ENCODE data around the gene SLC6A1.
"Not testable (repeated sequence)": the region's sequence is repeated elsewhere in the genome, so short reads cannot be mapped to it uniquely, and the experiment has no call there.

The SLC6A1 gene

GRCh38 chr3:11062704-11063103, 70.2 kb downstream of the SLC6A1 start:
- Mint-ChIP-seq H3K9me3 (peaks cover 4% of the 10 kb centered on the region), H3K27ac (no peak overlapping the region), H3K4me3 (no peak overlapping the region), H3K27me3 (ENCODE audit: low read depth) (peaks cover 9% of the 10 kb centered on the region), H3K4me1 (ENCODE audit: low read depth) (no peaks in the 10 kb centered on the region), H3K36me3 (ENCODE audit: low read depth) (no peaks in the 10 kb centered on the region)

GRCh38 chr3:11071096-11071755, 78.7 kb downstream of the SLC6A1 start:
- Mint-ChIP-seq H3K36me3 (ENCODE audit: low read depth) (no peaks in the 10 kb centered on the region), H3K4me1 (ENCODE audit: low read depth) (no peaks in the 10 kb centered on the region), H3K27ac (no peak overlapping the region), H3K4me3 (no peak overlapping the region), H3K27me3 (ENCODE audit: low read depth) (peaks cover 22% of the 10 kb centered on the region), H3K9me3 (no peaks in the 10 kb centered on the region)

- peaks cover 16% of the 10 kb centered on the region for H3K27me3 Mint-ChIP-seq (ENCODE audit: low read depth)
- no peaks in the 10 kb centered on the region for H3K36me3 Mint-ChIP-seq (ENCODE audit: low read depth)
- H3K4me1 Mint-ChIP-seq (ENCODE audit: low read depth), result no peaks in the 10 kb centered on the region
- no peak overlapping the region for H3K27ac Mint-ChIP-seq
- no peak overlapping the region for H3K4me3 Mint-ChIP-seq
- H3K9me3 Mint-ChIP-seq, result no peaks in the 10 kb centered on the region
These were observed 80.1 kb downstream of the SLC6A1 start for GRCh38 chr3:11072631-11073030.

DNA sequence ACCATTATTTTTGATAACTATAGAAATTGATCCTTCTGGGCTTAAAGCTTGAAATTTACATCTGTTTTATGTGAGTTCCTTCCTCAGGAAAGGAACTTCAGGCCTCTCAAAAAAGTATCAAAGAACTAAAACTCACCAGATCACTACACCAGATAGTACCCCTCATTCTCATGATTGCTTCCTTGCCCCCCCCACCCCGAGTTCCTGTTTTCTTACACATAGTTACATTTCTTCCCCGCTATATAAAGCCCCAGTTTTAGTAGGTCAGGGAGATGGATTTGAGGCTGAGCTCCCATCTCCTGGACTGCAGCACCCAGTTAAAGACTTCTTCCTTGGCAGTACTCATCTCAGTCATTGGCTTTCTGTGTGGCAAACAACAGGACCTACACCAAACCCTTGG, 81.5 kb downstream of the SLC6A1 start:
- Mint-ChIP-seq H3K4me3 (no peak overlapping the region), H3K4me1 (ENCODE audit: low read depth) (no peaks in the 10 kb centered on the region), H3K27me3 (ENCODE audit: low read depth) (peaks cover 16% of the 10 kb centered on the region), H3K27ac (no peak overlapping the region), H3K36me3 (ENCODE audit: low read depth) (no peaks in the 10 kb centered on the region), H3K9me3 (no peaks in the 10 kb centered on the region)

GRCh38 chr3:11074451-11074850, 81.9 kb downstream of the SLC6A1 start:
- H3K27me3 Mint-ChIP-seq (ENCODE audit: low read depth), result peaks cover 16% of the 10 kb centered on the region
- H3K9me3 Mint-ChIP-seq, result no peaks in the 10 kb centered on the region
- H3K27ac Mint-ChIP-seq, result no peak overlapping the region
- H3K4me1 Mint-ChIP-seq (ENCODE audit: low read depth), result no peaks in the 10 kb centered on the region
- H3K4me3 Mint-ChIP-seq, result no peak overlapping the region
- H3K36me3 Mint-ChIP-seq (ENCODE audit: low read depth), result no peaks in the 10 kb centered on the region

GRCh38 chr3:11075122-11075521, 82.6 kb downstream of the SLC6A1 start:
- H3K4me1 Mint-ChIP-seq (ENCODE audit: low read depth); H3K9me3 Mint-ChIP-seq; H3K4me3 Mint-ChIP-seq; H3K36me3 Mint-ChIP-seq (ENCODE audit: low read depth); H3K27ac Mint-ChIP-seq: not testable (repeated sequence)
- H3K27me3 Mint-ChIP-seq (ENCODE audit: low read depth), result peaks cover 16% of the 10 kb centered on the region

GRCh38 chr3:11076711-11077110, 84.2 kb downstream of the SLC6A1 start:
- H3K4me3 Mint-ChIP-seq, result no peak overlapping the region
- H3K27ac Mint-ChIP-seq, result no peak overlapping the region
- H3K36me3 Mint-ChIP-seq (ENCODE audit: low read depth), result no peaks in the 10 kb centered on the region
- H3K9me3 Mint-ChIP-seq, result no peaks in the 10 kb centered on the region
- no peaks in the 10 kb centered on the region for H3K4me1 Mint-ChIP-seq (ENCODE audit: low read depth)
- peaks cover 16% of the 10 kb centered on the region for H3K27me3 Mint-ChIP-seq (ENCODE audit: low read depth)

GRCh38 chr3:11077466-11077865, 84.9 kb downstream of the SLC6A1 start:
- Mint-ChIP-seq H3K27me3 (ENCODE audit: low read depth) (peaks cover 16% of the 10 kb centered on the region), H3K4me3 (no peak overlapping the region), H3K9me3 (no peaks in the 10 kb centered on the region), H3K4me1 (ENCODE audit: low read depth) (no peaks in the 10 kb centered on the region), H3K36me3 (ENCODE audit: low read depth) (no peaks in the 10 kb centered on the region), H3K27ac (no peak overlapping the region)

GRCh38 chr3:11078826-11079515, 86.4 kb downstream of the SLC6A1 start:
- Mint-ChIP-seq H3K4me3 (no peak overlapping the region), H3K36me3 (ENCODE audit: low read depth) (no peaks in the 10 kb centered on the region), H3K27ac (no peak overlapping the region), H3K9me3 (no peaks in the 10 kb centered on the region), H3K27me3 (ENCODE audit: low read depth) (peaks cover 6% of the 10 kb centered on the region), H3K4me1 (ENCODE audit: low read depth) (no peaks in the 10 kb centered on the region)

GRCh38 chr3:11080492-11080891, 87.9 kb downstream of the SLC6A1 start:
- no peak overlapping the region for H3K4me3 Mint-ChIP-seq
- no peaks in the 10 kb centered on the region for H3K9me3 Mint-ChIP-seq
- no peaks in the 10 kb centered on the region for H3K36me3 Mint-ChIP-seq (ENCODE audit: low read depth)

GRCh38 chr3:11084098-11084497, 91.5 kb downstream of the SLC6A1 start:
- Mint-ChIP-seq H3K9me3 (no peaks in the 10 kb centered on the region), H3K36me3 (ENCODE audit: low read depth) (no peaks in the 10 kb centered on the region), H3K27me3 (ENCODE audit: low read depth) (no peaks in the 10 kb centered on the region), H3K4me3 (no peak overlapping the region), H3K4me1 (ENCODE audit: low read depth) (no peaks in the 10 kb centered on the region), H3K27ac (no peak overlapping the region)

More at GRCh38 chr3:11080492-11080891, 87.9 kb downstream of the SLC6A1 start:
- Mint-ChIP-seq H3K27me3 (ENCODE audit: low read depth) (no peaks in the 10 kb centered on the region), H3K4me1 (ENCODE audit: low read depth) (no peaks in the 10 kb centered on the region), H3K27ac (no peak overlapping the region)

GRCh38 chr3:11084677-11085076, 92.1 kb downstream of the SLC6A1 start:
- Mint-ChIP-seq H3K27ac (no peak overlapping the region), H3K4me3 (no peak overlapping the region), H3K9me3 (no peaks in the 10 kb centered on the region), H3K4me1 (ENCODE audit: low read depth) (no peaks in the 10 kb centered on the region), H3K36me3 (ENCODE audit: low read depth) (no peaks in the 10 kb centered on the region), H3K27me3 (ENCODE audit: low read depth) (no peaks in the 10 kb centered on the region)

DNA sequence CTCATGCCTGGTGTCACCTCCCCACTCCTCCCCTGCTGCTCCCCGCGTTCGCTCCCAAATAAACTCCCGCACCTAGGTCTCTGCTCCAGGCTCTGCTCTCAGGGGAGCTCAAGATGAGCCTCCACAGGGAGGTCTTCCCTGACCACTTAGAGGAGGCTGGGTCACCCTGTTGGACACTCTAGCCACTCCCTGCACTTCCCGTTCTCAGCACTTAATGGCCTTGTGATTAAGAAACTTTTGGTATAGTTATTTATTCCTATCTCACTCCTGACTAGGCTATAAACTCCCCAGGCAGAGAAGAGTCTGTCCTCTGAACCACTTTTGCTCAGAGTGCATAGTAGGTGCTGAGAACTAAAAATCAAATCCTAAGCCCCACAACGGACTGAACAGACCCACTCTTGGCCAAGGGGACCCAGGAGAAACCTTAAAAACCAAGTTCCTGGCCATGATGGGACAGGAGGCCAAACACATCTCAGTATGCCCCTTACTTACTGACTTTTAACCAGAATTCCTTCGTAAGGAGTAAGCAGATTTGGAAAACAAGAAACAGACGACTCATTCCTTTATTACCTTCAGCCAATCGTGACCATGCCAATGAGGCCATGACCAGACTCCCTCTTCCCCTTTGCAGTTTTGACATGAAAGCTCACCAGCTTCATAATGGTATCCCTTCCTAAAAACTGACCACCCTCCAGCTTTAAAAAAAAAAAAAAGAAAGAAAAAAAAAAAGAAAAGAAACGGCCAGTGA, 92.7 kb downstream of the SLC6A1 start:
- no peaks in the 10 kb centered on the region for H3K27me3 Mint-ChIP-seq (ENCODE audit: low read depth)
- no peaks in the 10 kb centered on the region for H3K4me1 Mint-ChIP-seq (ENCODE audit: low read depth)
- H3K36me3 Mint-ChIP-seq (ENCODE audit: low read depth), result no peaks in the 10 kb centered on the region
- H3K4me3 Mint-ChIP-seq, result no peak overlapping the region
- H3K9me3 Mint-ChIP-seq, result no peaks in the 10 kb centered on the region
- no peak overlapping the region for H3K27ac Mint-ChIP-seq

DNA sequence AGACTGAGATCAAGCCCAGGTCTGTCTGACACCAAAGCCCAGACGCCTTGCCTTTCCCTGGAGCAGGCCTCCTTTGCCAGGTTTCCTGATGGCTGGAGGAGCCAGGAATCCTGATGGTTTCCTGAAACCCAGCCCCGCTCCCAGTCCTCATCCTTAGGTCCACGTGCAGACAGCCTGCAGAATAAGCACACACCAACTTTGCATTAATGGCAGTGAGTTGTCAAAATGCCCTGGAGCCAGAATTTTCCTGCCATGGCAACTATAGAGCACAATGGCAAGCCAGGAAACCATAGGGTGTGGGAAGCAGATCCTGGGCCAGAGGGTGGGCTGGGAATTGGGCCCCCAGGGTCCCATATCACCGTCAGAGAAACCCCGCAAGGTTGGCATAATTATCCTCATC, 94.3 kb downstream of the SLC6A1 start:
- no peaks in the 10 kb centered on the region for H3K27me3 Mint-ChIP-seq (ENCODE audit: low read depth)
- H3K36me3 Mint-ChIP-seq (ENCODE audit: low read depth), result no peaks in the 10 kb centered on the region
- no peak overlapping the region for H3K27ac Mint-ChIP-seq
- H3K4me1 Mint-ChIP-seq (ENCODE audit: low read depth), result no peaks in the 10 kb centered on the region
- no peaks in the 10 kb centered on the region for H3K9me3 Mint-ChIP-seq
- no peak overlapping the region for H3K4me3 Mint-ChIP-seq

DNA sequence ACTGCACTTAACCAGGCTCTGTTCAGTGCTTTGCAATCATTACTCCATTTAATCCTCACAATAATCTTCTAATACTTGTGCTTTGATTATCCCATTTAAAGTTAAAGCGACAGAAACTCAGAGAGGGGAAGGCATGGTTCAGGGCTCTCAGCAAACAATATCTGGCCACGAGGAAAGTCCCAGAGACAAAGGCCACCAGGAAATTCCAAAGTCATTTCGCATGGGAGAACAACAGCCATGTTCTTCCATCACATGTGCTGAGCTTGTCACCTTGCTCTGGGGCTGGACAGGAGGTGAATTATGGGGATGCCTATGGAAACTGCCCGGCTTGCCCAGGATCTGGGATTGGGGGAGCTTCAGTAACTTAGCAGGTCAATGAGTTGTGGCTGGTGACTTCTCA, 95.5 kb downstream of the SLC6A1 start:
- Mint-ChIP-seq H3K9me3 (no peaks in the 10 kb centered on the region), H3K36me3 (ENCODE audit: low read depth) (no peaks in the 10 kb centered on the region), H3K4me3 (no peak overlapping the region), H3K4me1 (ENCODE audit: low read depth) (no peaks in the 10 kb centered on the region), H3K27ac (no peak overlapping the region), H3K27me3 (ENCODE audit: low read depth) (no peaks in the 10 kb centered on the region)

Data from T-helper 1 cell treated with Interleukin-12 subunit alpha and Interleukin-12 subunit beta and Interleukin-4 antibody, amounts not matched to agents 30 μg/mL and 1 μg/mL, for 36 hours (primary cell).